Retinal pigment epithelial cell (primary cell): ENCODE data around the gene CD96.

Source experiments
- DNase-seq: peaks from one replicate; pipeline ENCODE4 v3.0.0-alpha.2; 2010; ENCODE audit warnings: low read depth
- H3K4me3 ChIP-seq: 2 replicates; pipeline ENCODE4 v1.5.1; 2011; ENCODE audit warnings: mild to moderate bottlenecking, low read length, control low read depth, moderate library complexity
- CTCF ChIP-seq: conservative IDR thresholded peaks from 2 replicates; pipeline ENCODE4 v1.5.1; 2011; ENCODE audit warnings: low read depth, low read length, control low read depth, inconsistent platforms

The CD96 gene

GRCh38 chr3:111584744-111585143 lies 42.7 kb downstream of the CD96 start:
- DNase-seq = no peak
- no peak for TF ChIP-seq CTCF
- H3K4me3 ChIP-seq = no peak overlapping the region

DNA sequence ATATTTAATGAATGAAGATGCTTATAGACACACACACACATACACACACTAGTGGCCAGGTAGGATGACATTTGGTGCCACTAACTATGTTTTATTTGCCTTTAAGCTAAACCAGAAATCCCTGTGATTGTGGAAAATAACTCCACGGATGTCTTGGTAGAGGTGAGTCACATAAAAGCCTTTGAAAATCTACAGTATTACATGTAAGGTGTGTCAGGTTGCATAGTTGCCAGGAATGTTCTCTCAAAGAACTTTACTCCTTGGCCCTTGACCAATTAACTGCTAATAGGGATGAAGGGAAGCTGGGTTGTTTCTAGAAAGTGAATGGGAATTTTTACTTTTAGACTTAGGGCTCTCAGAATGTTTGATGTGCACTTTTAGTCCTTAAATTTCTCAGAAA lies 43.2 kb downstream of the CD96 start:
- TF ChIP-seq CTCF = no peak
- no peak overlapping the region for H3K4me3 ChIP-seq
- DNase-seq = peak; percentile 76

GRCh38 chr3:111588527-111588926 lies 46.5 kb downstream of the CD96 start:
- DNase-seq = no peak
- no peak overlapping the region for H3K4me3 ChIP-seq
- no peak for TF ChIP-seq CTCF

DNA sequence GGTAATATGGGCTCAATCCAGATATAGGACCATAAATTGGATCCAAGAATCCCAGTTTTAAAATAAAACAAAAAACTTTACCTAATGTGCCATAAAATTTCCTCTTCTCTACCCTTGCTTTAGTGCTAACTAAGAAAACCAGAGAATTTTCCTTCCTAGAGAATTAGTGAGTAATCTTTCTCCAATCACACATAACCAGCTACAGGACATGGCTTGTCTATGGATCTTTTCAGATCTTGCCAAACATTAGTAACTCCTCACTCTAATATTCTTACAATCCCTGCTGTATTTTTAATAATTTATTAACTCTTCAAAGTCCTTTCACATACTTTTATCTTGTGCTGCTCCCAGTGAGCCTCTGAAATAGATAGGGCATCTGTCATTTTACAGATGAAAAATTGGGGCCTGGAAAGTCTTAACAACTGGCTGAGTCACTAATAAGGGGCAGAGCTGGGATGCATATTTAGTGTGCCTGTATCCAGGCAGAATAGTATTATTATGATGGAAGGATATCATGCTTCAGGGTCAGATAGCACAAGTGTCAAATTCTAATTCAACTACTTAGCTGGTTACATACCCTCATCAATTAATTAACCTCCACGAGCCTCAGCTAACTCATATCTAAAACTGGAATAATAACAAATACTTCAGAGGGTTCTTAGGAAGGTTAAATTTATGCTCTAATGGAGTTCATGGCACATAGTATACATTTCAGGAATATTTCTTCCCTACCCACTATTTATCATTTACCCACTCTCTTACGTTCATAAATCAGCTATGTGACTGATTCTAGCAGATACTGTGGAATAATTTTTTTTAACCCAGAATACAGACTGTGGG lies 47.5 kb downstream of the CD96 start:
- H3K4me3 ChIP-seq = no peak overlapping the region
- no peak for TF ChIP-seq CTCF
- DNase-seq = no peak

- TF ChIP-seq CTCF = no peak
- H3K4me3 ChIP-seq = no peak overlapping the region
- DNase-seq = no peak
These were observed 48.1 kb downstream of the CD96 start for GRCh38 chr3:111590143-111590491.

GRCh38 chr3:111591555-111591954 lies 49.6 kb downstream of the CD96 start:
- no peak overlapping the region for H3K4me3 ChIP-seq
- no peak for DNase-seq
- no peak for TF ChIP-seq CTCF

DNA sequence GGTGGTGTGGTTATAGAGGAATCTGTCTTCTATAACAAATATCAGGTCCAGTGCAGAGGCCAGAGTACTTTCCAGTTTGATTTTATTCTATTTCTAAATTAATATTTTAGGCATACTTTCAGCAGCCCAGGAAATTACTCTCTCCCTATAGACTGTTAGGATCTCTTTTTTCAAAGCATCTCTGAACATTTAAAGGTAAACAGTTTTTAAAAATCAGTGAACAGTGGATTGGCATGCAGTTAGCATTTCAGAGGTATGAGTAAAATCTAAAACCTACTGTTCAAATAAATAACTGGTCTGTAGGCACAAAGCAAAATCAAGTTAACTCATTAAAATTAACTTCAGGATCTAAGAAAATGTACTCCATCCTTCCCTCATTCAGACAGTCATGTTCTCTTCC lies 50.1 kb downstream of the CD96 start:
- no peak overlapping the region for H3K4me3 ChIP-seq
- TF ChIP-seq CTCF = no peak
- DNase-seq = no peak
